ENCODE results near the gene TRAF5.

DNA sequence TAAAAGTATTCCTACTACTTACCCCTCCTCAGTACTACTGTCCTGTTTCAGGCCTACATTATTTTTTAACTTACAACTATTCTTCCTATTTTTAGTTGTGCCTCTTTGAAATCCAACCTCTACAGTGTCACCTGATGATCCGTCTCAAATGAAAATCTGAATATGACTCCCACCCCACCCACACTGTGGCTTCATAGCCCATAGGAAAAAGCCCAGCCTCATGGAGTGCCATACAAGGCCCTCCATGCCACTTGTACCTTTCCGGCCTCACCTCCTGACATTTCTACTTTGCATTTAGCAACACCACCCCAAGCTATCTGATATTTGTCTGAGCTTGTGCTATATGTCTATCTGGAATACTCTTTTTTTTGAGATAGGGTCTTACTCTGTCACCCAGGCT is 49.3 kb downstream of the TRAF5 start:
- TF ChIP-seq, protein P1, sequence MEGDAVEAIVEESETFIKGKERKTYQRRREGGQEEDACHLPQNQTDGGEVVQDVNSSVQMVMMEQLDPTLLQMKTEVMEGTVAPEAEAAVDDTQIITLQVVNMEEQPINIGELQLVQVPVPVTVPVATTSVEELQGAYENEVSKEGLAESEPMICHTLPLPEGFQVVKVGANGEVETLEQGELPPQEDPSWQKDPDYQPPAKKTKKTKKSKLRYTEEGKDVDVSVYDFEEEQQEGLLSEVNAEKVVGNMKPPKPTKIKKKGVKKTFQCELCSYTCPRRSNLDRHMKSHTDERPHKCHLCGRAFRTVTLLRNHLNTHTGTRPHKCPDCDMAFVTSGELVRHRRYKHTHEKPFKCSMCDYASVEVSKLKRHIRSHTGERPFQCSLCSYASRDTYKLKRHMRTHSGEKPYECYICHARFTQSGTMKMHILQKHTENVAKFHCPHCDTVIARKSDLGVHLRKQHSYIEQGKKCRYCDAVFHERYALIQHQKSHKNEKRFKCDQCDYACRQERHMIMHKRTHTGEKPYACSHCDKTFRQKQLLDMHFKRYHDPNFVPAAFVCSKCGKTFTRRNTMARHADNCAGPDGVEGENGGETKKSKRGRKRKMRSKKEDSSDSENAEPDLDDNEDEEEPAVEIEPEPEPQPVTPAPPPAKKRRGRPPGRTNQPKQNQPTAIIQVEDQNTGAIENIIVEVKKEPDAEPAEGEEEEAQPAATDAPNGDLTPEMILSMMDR (IDR thresholded peaks at IDR 0.05) = no peak
- no peak for TF ChIP-seq POLR2A (IDR thresholded peaks at IDR 0.05)
